Esophagus mucosa (tissue), 1 donor: ENCODE measurements around the gene CYP2R1. TPM values are rescaled to one million over a fixed set of nuclear protein-coding genes. Genes with fewer than 3 reads are reported as not detected.

ENCODE experiments used
- ATAC-seq: fragments of 200-7000 bp; cut with Tn5 transposase; one replicate; pipeline ENCODE4 v1.9.1; 2020
- total RNA-seq: library from RNA; stranded (reverse); gene quantifications from one replicate; pipeline ENCODE4 v1.2.4, GENCODE V29; 2023
- donor health status: DM: yes; HTN: yes; CAD: no.

The CYP2R1 gene
- total RNA-seq, result 14.4 TPM

GRCh38 chr11:14892036-14892556, at the start of gene CYP2R1:
Gene CYP2R1 (minus strand): TSS chr11:14892231. CDS start chr11:14892205, 26 bp downstream.
- peak; percentile 99 for ATAC-seq

GRCh38 chr11:14938936-14939335, 46.9 kb upstream of the CYP2R1 start:
- no peak for ATAC-seq

- no peak for ATAC-seq
These were observed 42.8 kb upstream of the CYP2R1 start for GRCh38 chr11:14934641-14935351.

- ATAC-seq, result peak; percentile 17
These were observed 40.4 kb upstream of the CYP2R1 start for GRCh38 chr11:14932447-14932846.

- no peak for ATAC-seq
These were observed 38.3 kb upstream of the CYP2R1 start for GRCh38 chr11:14930369-14930768.

- ATAC-seq, result no peak
These were observed 35.1 kb upstream of the CYP2R1 start for GRCh38 chr11:14927146-14927545.

GRCh38 chr11:14924318-14924717, 32.3 kb upstream of the CYP2R1 start:
- no peak for ATAC-seq

GRCh38 chr11:14916403-14916802, 24.4 kb upstream of the CYP2R1 start:
- ATAC-seq, result no peak

- no peak for ATAC-seq
These were observed 22.5 kb upstream of the CYP2R1 start for GRCh38 chr11:14914536-14914935.

GRCh38 chr11:14908214-14908880, 16.3 kb upstream of the CYP2R1 start:
- peak; percentile 53 for ATAC-seq

- peak; percentile 88 for ATAC-seq
These were observed 15.6 kb upstream of the CYP2R1 start for GRCh38 chr11:14907411-14908213.

- no peak for ATAC-seq
These were observed 15.0 kb upstream of the CYP2R1 start for GRCh38 chr11:14906993-14907392.

- ATAC-seq, result no peak
These were observed 14.5 kb upstream of the CYP2R1 start for GRCh38 chr11:14906578-14906977.

GRCh38 chr11:14905104-14906033, 13.3 kb upstream of the CYP2R1 start:
- ATAC-seq, result peak; percentile 58

- peak; percentile 39 for ATAC-seq
These were observed 12.7 kb upstream of the CYP2R1 start for GRCh38 chr11:14904745-14905103.

GRCh38 chr11:14902650-14903350, 10.8 kb upstream of the CYP2R1 start:
- peak; percentile 53 for ATAC-seq

GRCh38 chr11:14898906-14899305, 6.9 kb upstream of the CYP2R1 start:
- ATAC-seq, result no peak

GRCh38 chr11:14898355-14898754, 6.3 kb upstream of the CYP2R1 start:
- no peak for ATAC-seq

- ATAC-seq, result no peak
These were observed 2.9 kb upstream of the CYP2R1 start for GRCh38 chr11:14894657-14895598.

GRCh38 chr11:14892577-14892976, 546 bp upstream of the CYP2R1 start:
- ATAC-seq, result no peak
